GM12873 (cell line): ENCODE data around the gene SLC24A4.

Experiments
- TF ChIP-seq, protein P1 (sequence below): IDR thresholded peaks from 2 replicates; pipeline ENCODE4 v1.5.1; 2012; ENCODE audit warnings: low read depth, mild to moderate bottlenecking, moderate library complexity, low read length, control low read depth; ENCODE audit not compliant: insufficient read depth; ENCODE audit errors: missing control alignments

The SLC24A4 gene

DNA sequence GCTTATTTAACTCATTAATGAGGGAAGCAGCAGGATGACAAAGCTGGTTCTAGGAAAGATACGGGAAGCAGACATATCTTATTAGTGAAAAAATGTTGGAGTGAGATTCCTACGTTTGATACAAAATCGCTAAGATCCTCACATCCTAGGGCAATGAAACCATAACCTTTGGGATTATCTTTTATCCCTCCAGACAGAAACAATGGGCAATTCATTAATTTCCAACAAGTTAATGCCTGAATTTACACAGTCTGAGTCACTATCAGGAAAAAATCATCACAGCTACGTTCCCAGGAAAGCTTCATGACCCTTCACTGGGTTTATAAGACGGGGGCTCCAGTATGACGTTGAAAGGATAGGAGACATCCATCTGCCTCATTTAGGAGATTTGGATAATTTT is 45.0 kb downstream of the SLC24A4 start:
- TF ChIP-seq, protein P1, sequence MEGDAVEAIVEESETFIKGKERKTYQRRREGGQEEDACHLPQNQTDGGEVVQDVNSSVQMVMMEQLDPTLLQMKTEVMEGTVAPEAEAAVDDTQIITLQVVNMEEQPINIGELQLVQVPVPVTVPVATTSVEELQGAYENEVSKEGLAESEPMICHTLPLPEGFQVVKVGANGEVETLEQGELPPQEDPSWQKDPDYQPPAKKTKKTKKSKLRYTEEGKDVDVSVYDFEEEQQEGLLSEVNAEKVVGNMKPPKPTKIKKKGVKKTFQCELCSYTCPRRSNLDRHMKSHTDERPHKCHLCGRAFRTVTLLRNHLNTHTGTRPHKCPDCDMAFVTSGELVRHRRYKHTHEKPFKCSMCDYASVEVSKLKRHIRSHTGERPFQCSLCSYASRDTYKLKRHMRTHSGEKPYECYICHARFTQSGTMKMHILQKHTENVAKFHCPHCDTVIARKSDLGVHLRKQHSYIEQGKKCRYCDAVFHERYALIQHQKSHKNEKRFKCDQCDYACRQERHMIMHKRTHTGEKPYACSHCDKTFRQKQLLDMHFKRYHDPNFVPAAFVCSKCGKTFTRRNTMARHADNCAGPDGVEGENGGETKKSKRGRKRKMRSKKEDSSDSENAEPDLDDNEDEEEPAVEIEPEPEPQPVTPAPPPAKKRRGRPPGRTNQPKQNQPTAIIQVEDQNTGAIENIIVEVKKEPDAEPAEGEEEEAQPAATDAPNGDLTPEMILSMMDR = no peak

DNA sequence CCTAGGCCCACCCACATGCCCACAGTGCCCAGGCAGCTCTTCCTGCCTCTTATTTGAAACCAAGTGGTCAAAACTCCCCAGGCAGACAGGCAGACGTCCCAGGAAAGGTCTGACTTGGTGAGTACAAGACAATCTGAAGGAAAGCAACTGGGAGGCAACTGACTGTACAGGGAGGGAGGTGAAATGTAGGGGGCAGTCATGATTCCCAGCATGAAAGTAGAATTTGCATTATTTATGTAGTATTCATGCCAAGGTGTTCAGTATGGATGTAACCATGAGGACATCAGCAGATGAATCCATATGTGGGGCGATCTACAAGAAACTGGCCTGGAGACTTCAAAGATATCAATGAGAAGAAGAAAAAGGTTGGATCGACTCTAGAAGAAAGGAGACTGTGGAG is 46.1 kb downstream of the SLC24A4 start:
- TF ChIP-seq, protein P1 = no peak

DNA sequence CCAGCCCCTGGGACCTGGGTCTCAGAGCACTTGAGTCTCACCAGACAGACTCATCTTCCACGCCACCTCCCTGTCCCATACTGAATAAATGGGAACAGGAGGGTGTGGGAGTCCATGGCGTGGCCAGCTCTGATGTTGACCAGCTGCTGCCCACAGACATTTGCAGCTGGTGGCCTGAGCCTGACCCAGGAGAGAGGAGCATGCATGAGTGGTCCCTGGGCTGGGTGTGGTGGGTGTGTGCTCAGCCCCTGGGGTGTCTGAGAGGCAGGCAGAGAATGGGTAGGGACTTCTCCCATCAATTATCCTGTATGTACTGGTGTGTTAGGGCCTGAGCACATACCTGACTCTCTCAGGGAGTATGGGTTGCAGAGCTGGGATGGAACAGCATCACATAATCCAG is 49.3 kb downstream of the SLC24A4 start:
- TF ChIP-seq, protein P1 = no peak

GRCh38 chr14:92373336-92373735 is 50.4 kb downstream of the SLC24A4 start:
- TF ChIP-seq, protein P1 = no peak

GRCh38 chr14:92380131-92380530 is 57.2 kb downstream of the SLC24A4 start:
- TF ChIP-seq, protein P1 = no peak

- TF ChIP-seq, protein P1 = no peak
Observed at GRCh38 chr14:92380582-92380981, 57.6 kb downstream of the SLC24A4 start.

DNA sequence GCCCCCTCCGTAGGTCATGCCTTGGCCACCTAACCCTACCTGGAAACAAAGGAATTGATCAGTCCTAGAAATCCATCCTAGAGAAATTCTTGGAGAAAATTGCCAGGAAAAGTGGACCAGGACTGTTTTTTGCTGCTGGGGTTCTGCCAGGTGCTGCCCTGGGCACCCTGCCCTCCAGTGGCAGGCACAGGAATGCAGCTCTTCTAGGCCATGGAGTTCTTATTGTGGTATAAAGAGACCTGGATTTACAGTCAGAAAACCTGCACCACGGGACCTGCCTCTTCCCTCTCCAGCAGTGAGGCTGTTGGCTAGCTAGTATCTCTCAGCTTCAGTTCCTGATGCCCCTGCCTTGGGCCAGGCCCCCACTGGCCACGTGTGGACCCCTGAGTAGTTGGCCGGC is 59.7 kb downstream of the SLC24A4 start:
- TF ChIP-seq, protein P1 = peak; percentile 39

GRCh38 chr14:92383805-92384204 is 60.8 kb downstream of the SLC24A4 start:
- TF ChIP-seq, protein P1 = no peak
